SJCRH30 (cell line): ENCODE measurements around the gene ARL15. TPM values are rescaled to one million over a fixed set of nuclear protein-coding genes. Genes with fewer than 3 reads are reported as not detected.
"Not testable (repeated sequence)": the region's sequence is repeated elsewhere in the genome, so short reads cannot be mapped to it uniquely, and the experiment has no call there.

Experiments
- DNase-seq, 2 experiments: peaks; one replicate each; pipeline ENCODE4 v3.0.0-alpha.2; 2015 to 2020
- H3K27ac ChIP-seq: fragments of 250-450 bp; sonication (Bioruptor Pico); 2 replicates; pipeline ENCODE4 v1.5.1; 2020; ENCODE audit warnings: mild to moderate bottlenecking, moderate library complexity
- H3K27me3 ChIP-seq: fragments of 250-450 bp; sonication (Bioruptor Pico); 2 replicates; pipeline ENCODE4 v1.5.1; 2020; ENCODE audit warnings: mild to moderate bottlenecking, moderate library complexity
- H3K36me3 ChIP-seq: fragments of 250-450 bp; sonication (Bioruptor Pico); 2 replicates; pipeline ENCODE4 v1.5.1; 2020; ENCODE audit warnings: mild to moderate bottlenecking, moderate library complexity
- H3K4me1 ChIP-seq: fragments of 250-450 bp; sonication (Bioruptor Pico); 2 replicates; pipeline ENCODE4 v1.5.1; 2020; ENCODE audit warnings: mild to moderate bottlenecking, moderate library complexity
- H3K4me3 ChIP-seq: fragments of 250-450 bp; sonication (Bioruptor Pico); 2 replicates; pipeline ENCODE4 v1.5.1; 2020; ENCODE audit warnings: mild to moderate bottlenecking, moderate library complexity
- H3K9me3 ChIP-seq: fragments of 250-450 bp; sonication (Bioruptor Pico); replicated peaks from 2 replicates; pipeline ENCODE4 v1.5.1; 2020; ENCODE audit warnings: mild to moderate bottlenecking, moderate library complexity
- total RNA-seq: library from RNA; depleted of rRNA; stranded (reverse); fragments of >200 nt; shearing (Covaris generic); gene quantifications from 2 replicates; pipeline ENCODE4 v1.2.3, GENCODE V29; 2014

The ARL15 gene
- total RNA-seq, 1 experiment from 2014 or later = 21.5 TPM

GRCh38 chr5:54045077-54045792, 265.1 kb downstream of the ARL15 start:
- H3K27me3 ChIP-seq = no peaks in the 10 kb centered on the region
- H3K4me3 ChIP-seq = no peak overlapping the region
- no peaks in the 10 kb centered on the region for H3K9me3 ChIP-seq
- H3K27ac ChIP-seq = no peak overlapping the region
- no peak for DNase-seq
- H3K4me1 ChIP-seq = no peaks in the 10 kb centered on the region; the same call in 1 of the 2 replicates
- no peaks in the 10 kb centered on the region for H3K36me3 ChIP-seq

GRCh38 chr5:54044276-54044675, 266.1 kb downstream of the ARL15 start:
- H3K27ac ChIP-seq, DNase-seq, H3K27me3 ChIP-seq, H3K36me3 ChIP-seq, H3K4me1 ChIP-seq, H3K9me3 ChIP-seq, H3K4me3 ChIP-seq: not testable (repeated sequence)

- Histone ChIP-seq H3K4me1 (no peaks in the 10 kb centered on the region; the same call in 1 of the 2 replicates), H3K27me3 (no peaks in the 10 kb centered on the region), H3K4me3 (no peak overlapping the region), H3K27ac (no peak overlapping the region), H3K9me3 (0 out of 2 replicates have a peak, but pooled peaks cover 3% of the 10 kb centered on the region), H3K36me3 (no peaks in the 10 kb centered on the region)
- no peak for DNase-seq
Measured at GRCh38 chr5:54040804-54041203, 269.6 kb downstream of the ARL15 start.

GRCh38 chr5:54040018-54040417, 270.4 kb downstream of the ARL15 start:
- no peaks in the 10 kb centered on the region for H3K36me3 ChIP-seq
- no peaks in the 10 kb centered on the region for H3K27me3 ChIP-seq
- DNase-seq = no peak
- no peaks in the 10 kb centered on the region; the same call in 1 of the 2 replicates for H3K4me1 ChIP-seq
- no peak overlapping the region for H3K4me3 ChIP-seq
- H3K27ac ChIP-seq = no peak overlapping the region
- 0 out of 2 replicates have a peak, but pooled peaks cover 3% of the 10 kb centered on the region for H3K9me3 ChIP-seq

GRCh38 chr5:54037205-54037604, 273.2 kb downstream of the ARL15 start:
- H3K9me3 ChIP-seq = 0 out of 2 replicates have a peak, but pooled peaks cover 3% of the 10 kb centered on the region
- no peaks in the 10 kb centered on the region for H3K36me3 ChIP-seq
- no peaks in the 10 kb centered on the region for H3K27me3 ChIP-seq
- H3K4me3 ChIP-seq = no peak overlapping the region
- no peaks in the 10 kb centered on the region; the same call in 1 of the 2 replicates for H3K4me1 ChIP-seq
- DNase-seq = no peak
- no peak overlapping the region for H3K27ac ChIP-seq

- no peaks in the 10 kb centered on the region for H3K9me3 ChIP-seq
- H3K27ac ChIP-seq = no peak overlapping the region
- no peaks in the 10 kb centered on the region for H3K36me3 ChIP-seq
- H3K4me3 ChIP-seq = no peak overlapping the region
- no peaks in the 10 kb centered on the region for H3K27me3 ChIP-seq
- no peak for DNase-seq
- no peaks in the 10 kb centered on the region for H3K4me1 ChIP-seq
Measured at GRCh38 chr5:54030981-54031380, 279.4 kb downstream of the ARL15 start.

GRCh38 chr5:54024466-54024865, 285.9 kb downstream of the ARL15 start:
- Histone ChIP-seq H3K27ac (no peak overlapping the region), H3K36me3 (no peaks in the 10 kb centered on the region; the same call in 1 of the 2 replicates), H3K9me3 (no peaks in the 10 kb centered on the region), H3K4me1 (no peaks in the 10 kb centered on the region), H3K27me3 (no peaks in the 10 kb centered on the region), H3K4me3 (no peak overlapping the region)
- DNase-seq = no peak

GRCh38 chr5:54022223-54022622, 288.1 kb downstream of the ARL15 start:
- no peak overlapping the region for H3K4me3 ChIP-seq
- H3K27ac ChIP-seq = no peak overlapping the region
- DNase-seq = no peak

GRCh38 chr5:54021431-54022164, 288.8 kb downstream of the ARL15 start:
- Histone ChIP-seq H3K27me3 (no peaks in the 10 kb centered on the region), H3K4me3 (no peak overlapping the region), H3K9me3 (no peaks in the 10 kb centered on the region), H3K27ac (no peak overlapping the region), H3K36me3 (no peaks in the 10 kb centered on the region; the same call in 1 of the 2 replicates), H3K4me1 (no peaks in the 10 kb centered on the region)
- DNase-seq = no peak

More at GRCh38 chr5:54022223-54022622, 288.1 kb downstream of the ARL15 start:
- H3K36me3 ChIP-seq = no peaks in the 10 kb centered on the region; the same call in 1 of the 2 replicates
- no peaks in the 10 kb centered on the region for H3K9me3 ChIP-seq
- no peaks in the 10 kb centered on the region for H3K4me1 ChIP-seq
- no peaks in the 10 kb centered on the region for H3K27me3 ChIP-seq

- no peak overlapping the region for H3K4me3 ChIP-seq
- no peaks in the 10 kb centered on the region for H3K36me3 ChIP-seq
- no peaks in the 10 kb centered on the region for H3K4me1 ChIP-seq
- no peaks in the 10 kb centered on the region for H3K27me3 ChIP-seq
- no peaks in the 10 kb centered on the region for H3K9me3 ChIP-seq
- DNase-seq = no peak
- no peak overlapping the region for H3K27ac ChIP-seq
Measured at GRCh38 chr5:54018438-54018837, 291.9 kb downstream of the ARL15 start.

GRCh38 chr5:54017580-54017979, 292.8 kb downstream of the ARL15 start:
- H3K4me3 ChIP-seq = no peak overlapping the region
- H3K9me3 ChIP-seq = no peaks in the 10 kb centered on the region; the same call in 1 of the 2 replicates
- no peaks in the 10 kb centered on the region for H3K4me1 ChIP-seq
- H3K27me3 ChIP-seq = no peaks in the 10 kb centered on the region
- no peaks in the 10 kb centered on the region for H3K36me3 ChIP-seq
- H3K27ac ChIP-seq = no peak overlapping the region
- DNase-seq = no peak

- no peak overlapping the region for H3K27ac ChIP-seq
- H3K36me3 ChIP-seq = no peaks in the 10 kb centered on the region
- H3K4me1 ChIP-seq = no peaks in the 10 kb centered on the region
- no peaks in the 10 kb centered on the region; the same call in 1 of the 2 replicates for H3K9me3 ChIP-seq
- H3K27me3 ChIP-seq = no peaks in the 10 kb centered on the region
- H3K4me3 ChIP-seq = no peak overlapping the region
- peak in 1 of 2 experiments; percentile 5 for DNase-seq
Measured at GRCh38 chr5:54013556-54014194, 296.7 kb downstream of the ARL15 start.

- no peak for DNase-seq
- no peak overlapping the region for H3K4me3 ChIP-seq
- no peaks in the 10 kb centered on the region; the same call in 1 of the 2 replicates for H3K9me3 ChIP-seq
- H3K27me3 ChIP-seq = no peaks in the 10 kb centered on the region
- H3K27ac ChIP-seq = no peak overlapping the region
- H3K4me1 ChIP-seq = no peaks in the 10 kb centered on the region
- no peaks in the 10 kb centered on the region for H3K36me3 ChIP-seq
Measured at GRCh38 chr5:54009828-54010227, 300.5 kb downstream of the ARL15 start.

- no peak for DNase-seq
- Histone ChIP-seq H3K4me3 (no peak overlapping the region), H3K27me3 (no peaks in the 10 kb centered on the region), H3K9me3 (no peaks in the 10 kb centered on the region; the same call in 1 of the 2 replicates), H3K4me1 (no peaks in the 10 kb centered on the region), H3K27ac (no peak overlapping the region), H3K36me3 (no peaks in the 10 kb centered on the region)
Measured at GRCh38 chr5:54009357-54009756, 301.0 kb downstream of the ARL15 start.
